Colonic mucosa (tissue), 4 donors: ENCODE results near the gene FBXL20. TPM values are rescaled to one million over a fixed set of nuclear protein-coding genes. Genes with fewer than 3 reads are reported as not detected.

ENCODE experiments used
- DNase-seq: peaks from one replicate; pipeline ENCODE4 v3.0.0-alpha.2; 2020
- H3K27ac ChIP-seq: fragments of 200-600 bp; one replicate; pipeline ENCODE4 v1.8.0; 2021
- H3K27me3 ChIP-seq: fragments of 200-600 bp; one replicate; pipeline ENCODE4 v1.8.0; 2021
- H3K36me3 ChIP-seq: fragments of 200-600 bp; one replicate; pipeline ENCODE4 v1.8.0; 2021
- H3K4me1 ChIP-seq: fragments of 200-600 bp; one replicate; pipeline ENCODE4 v1.8.0; 2021; ENCODE audit warnings: mild to moderate bottlenecking
- H3K4me3 ChIP-seq: fragments of 200-600 bp; one replicate; pipeline ENCODE4 v1.8.0; 2021
- H3K9ac ChIP-seq, 2 donors: one replicate each; pipeline ENCODE4 v1.7.0; 2013; ENCODE audit warnings: control low read depth in 2 of 2, low read depth in 2 of 2, low read length in 2 of 2
- H3K9me3 ChIP-seq: fragments of 200-600 bp; one replicate; pipeline ENCODE4 v1.8.0; 2021
- CTCF ChIP-seq: fragments of 200-600 bp; IDR thresholded peaks from one replicate; pipeline ENCODE4 v1.8.0; 2022; ENCODE audit warnings: antibody characterized with exemption, mild to moderate bottlenecking
- intact Hi-C: fragments of 100-400 bp; cut with DNase I; formaldehyde crosslinking; loops from one replicate; pipeline ENCODE4 v1.14.1; 2022
- total RNA-seq, 2 donors: library from RNA; stranded (reverse); fragmentation: NEBNext Ultra II Directional in 1 of 2; extraction: Animal tissue kit (Norgen Biotek cat#: 25700) in 1 of 2; gene quantifications; one replicate each; pipeline ENCODE4 v1.2.1, GENCODE V29; 2021
- donor health status: healthy.
- donor health status: DM: no; HTN: no; CAD: no.
- donor health status: DM: no; HTN: no; CAD: no.

The FBXL20 gene
- total RNA-seq, 2 donors from 2014 or later, result 12.5 to 22.2 TPM

DNA sequence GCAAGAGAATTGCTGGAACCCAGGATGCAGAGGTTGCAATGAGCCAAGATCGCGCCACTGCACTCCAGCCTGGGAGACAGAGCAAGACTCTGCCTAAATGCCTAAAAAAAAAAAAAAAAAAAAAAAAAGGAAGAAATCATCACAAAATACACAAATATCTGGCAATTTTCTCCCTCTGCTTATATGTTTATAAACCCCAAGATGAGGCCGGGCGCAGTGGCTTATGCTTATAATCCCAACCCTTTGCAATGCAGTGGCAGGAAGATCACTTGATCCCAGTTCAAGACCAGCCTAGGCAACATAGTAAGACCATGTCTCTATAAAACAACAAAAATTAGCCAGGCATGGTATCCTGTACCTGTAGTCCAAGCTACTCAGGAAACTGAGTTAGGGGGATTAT, 28.2 kb upstream of the FBXL20 start:
- Histone ChIP-seq H3K27me3 (no peaks in the 10 kb centered on the region), H3K4me1 (no peaks in the 10 kb centered on the region), H3K36me3 (peaks cover 18% of the 10 kb centered on the region), H3K9ac (no peak overlapping the region), H3K27ac (no peak overlapping the region), H3K4me3 (no peak overlapping the region), H3K9me3 (no peaks in the 10 kb centered on the region)
- DNase-seq, result no peak
- intact Hi-C loops, result no loop called here
- no peak for TF ChIP-seq CTCF

GRCh38 chr17:39416141-39416540, 14.7 kb upstream of the FBXL20 start:
- peaks cover 9% of the 10 kb centered on the region for H3K36me3 ChIP-seq
- no peak for TF ChIP-seq CTCF

GRCh38 chr17:39410279-39410678, 8.9 kb upstream of the FBXL20 start:
- Histone ChIP-seq H3K4me1 (no peaks in the 10 kb centered on the region), H3K27me3 (no peaks in the 10 kb centered on the region), H3K36me3 (peaks cover 25% of the 10 kb centered on the region), H3K9ac (no peak overlapping the region), H3K9me3 (no peaks in the 10 kb centered on the region), H3K4me3 (no peak overlapping the region), H3K27ac (no peak overlapping the region)
- no peak for TF ChIP-seq CTCF
- no peak for DNase-seq
- intact Hi-C loops, result no loop called here

More at GRCh38 chr17:39416141-39416540, 14.7 kb upstream of the FBXL20 start:
- no peak overlapping the region for H3K27ac ChIP-seq
- no peak for DNase-seq
- H3K4me3 ChIP-seq, result no peak overlapping the region
- H3K9ac ChIP-seq, result no peak overlapping the region
- H3K27me3 ChIP-seq, result no peaks in the 10 kb centered on the region
- intact Hi-C loops, result no loop called here
- no peaks in the 10 kb centered on the region for H3K4me1 ChIP-seq
- no peaks in the 10 kb centered on the region for H3K9me3 ChIP-seq

DNA sequence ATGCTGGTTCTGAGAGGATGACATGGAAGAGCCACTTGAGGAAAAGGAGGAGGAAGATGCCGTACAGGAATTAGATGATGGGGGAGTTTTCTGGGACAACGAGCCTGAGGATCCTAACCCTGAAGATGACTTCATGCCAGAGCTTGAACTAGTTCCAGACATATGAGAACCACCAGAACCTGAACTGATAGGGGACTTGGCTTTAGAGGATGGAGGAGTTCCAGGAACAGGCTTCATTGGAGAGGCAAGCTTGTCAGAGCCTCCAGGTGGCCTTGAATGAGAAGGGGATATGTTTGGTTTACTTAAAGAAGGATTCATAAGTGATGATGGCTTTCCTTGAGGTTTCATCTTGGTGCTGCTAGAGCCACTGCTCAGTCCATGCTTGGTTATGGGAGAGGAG, 6.9 kb upstream of the FBXL20 start:
- DNase-seq, result no peak
- peaks cover 19% of the 10 kb centered on the region for H3K36me3 ChIP-seq
- TF ChIP-seq CTCF, result no peak
- no peak overlapping the region for H3K27ac ChIP-seq
- no peaks in the 10 kb centered on the region for H3K9me3 ChIP-seq
- H3K9ac ChIP-seq, result no peak overlapping the region
- no peak overlapping the region for H3K4me3 ChIP-seq
- H3K27me3 ChIP-seq, result no peaks in the 10 kb centered on the region
- H3K4me1 ChIP-seq, result no peaks in the 10 kb centered on the region
- intact Hi-C loops, result no loop called here

DNA sequence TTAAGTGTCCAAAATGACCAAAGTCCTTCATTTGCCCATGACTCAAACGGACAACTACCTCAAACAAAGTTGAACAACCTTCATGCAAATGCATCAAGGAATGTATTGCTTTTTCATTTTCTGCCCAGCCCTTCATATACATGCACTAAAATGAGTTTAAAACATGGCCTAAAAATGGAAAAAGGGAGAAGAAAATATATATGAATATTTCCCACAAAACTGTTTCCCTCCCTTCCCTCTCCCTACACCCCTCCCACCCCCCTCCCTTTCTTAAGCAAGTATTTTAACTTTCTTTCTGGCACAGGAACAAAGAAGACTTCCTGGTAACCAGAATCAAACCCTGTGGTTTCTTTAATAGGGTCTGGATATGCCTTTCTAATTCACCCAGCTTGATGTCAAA, 5.5 kb upstream of the FBXL20 start:
- Histone ChIP-seq H3K9me3 (no peaks in the 10 kb centered on the region), H3K4me1 (no peaks in the 10 kb centered on the region), H3K9ac (no peak overlapping the region), H3K36me3 (peaks cover 19% of the 10 kb centered on the region), H3K27me3 (no peaks in the 10 kb centered on the region), H3K27ac (no peak overlapping the region), H3K4me3 (no peak overlapping the region)
- TF ChIP-seq CTCF, result no peak
- DNase-seq, result no peak
- intact Hi-C loops, result no loop called here

GRCh38 chr17:39405436-39405835, 4.0 kb upstream of the FBXL20 start:
- H3K4me1 ChIP-seq, result no peaks in the 10 kb centered on the region
- no peak overlapping the region for H3K9ac ChIP-seq
- intact Hi-C loops, result no loop called here
- no peaks in the 10 kb centered on the region for H3K9me3 ChIP-seq
- H3K27ac ChIP-seq, result no peak overlapping the region
- DNase-seq, result no peak
- no peak overlapping the region for H3K4me3 ChIP-seq
- peaks cover 9% of the 10 kb centered on the region for H3K36me3 ChIP-seq
- no peak for TF ChIP-seq CTCF
- H3K27me3 ChIP-seq, result no peaks in the 10 kb centered on the region
